Occipital lobe (tissue), 2 donors: Measurements from ENCODE around the gene MMS19. TPM values are rescaled to one million over a fixed set of nuclear protein-coding genes. Genes with fewer than 3 reads are reported as not detected.
"Not testable (repeated sequence)": the region's sequence is repeated elsewhere in the genome, so short reads cannot be mapped to it uniquely, and the experiment has no call there.

ENCODE experiments used
- DNase-seq: peaks from one replicate; lab custom pipeline; 2025; lab: John Stamatoyannopoulos, UW
- total RNA-seq: library from RNA; depleted of rRNA; stranded (reverse); fragments of >200 nt; gene quantifications from one replicate; pipeline ENCODE4 v1.2.3, GENCODE V29; 2014

MMS19 gene
- total RNA-seq, 1 donor from 2014 or later: 55.4 TPM

GRCh38 chr10:97502916-97503315, 4.7 kb upstream of the MMS19 start:
- no peak for DNase-seq

- no peak for DNase-seq
These were observed 2.0 kb upstream of the MMS19 start for GRCh38 chr10:97500297-97500575.

DNA sequence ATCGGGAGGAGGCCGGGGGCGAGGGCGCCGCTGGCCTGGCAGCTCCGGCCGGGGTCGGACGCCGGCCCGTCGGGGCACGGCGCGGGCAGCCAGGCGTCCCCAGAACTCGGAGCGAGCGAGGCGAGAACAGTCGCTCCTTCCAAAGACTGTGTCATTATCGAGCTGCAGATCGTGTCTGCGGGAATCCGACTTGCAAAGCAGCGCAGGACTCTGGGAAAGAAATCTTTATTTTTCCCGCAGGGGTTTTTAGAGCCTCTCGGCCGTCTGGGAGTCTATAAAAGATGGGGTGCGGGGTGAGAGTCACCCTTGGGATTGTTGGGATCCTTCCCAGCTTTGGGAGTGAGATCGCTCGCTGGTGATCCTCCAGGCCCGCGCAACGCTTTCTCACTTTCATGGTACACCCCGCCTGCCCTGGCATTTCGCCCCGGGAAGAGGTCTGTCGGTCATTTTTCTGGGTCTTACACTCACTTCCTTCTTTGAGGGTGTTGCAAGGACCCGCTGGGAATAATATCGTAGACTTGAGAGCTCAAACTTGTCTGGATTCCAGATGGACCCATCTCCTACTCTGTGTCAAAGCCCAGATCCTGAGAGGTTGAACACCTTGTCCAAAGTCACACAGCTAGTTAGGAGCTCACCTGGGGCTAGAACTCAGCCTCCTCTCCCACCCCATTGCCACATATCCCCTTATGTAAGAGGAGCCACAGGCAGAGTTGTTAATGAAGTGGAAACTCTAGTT, 1.5 kb upstream of the MMS19 start:
- no peak for DNase-seq

GRCh38 chr10:97498841-97499560, 779 bp upstream of the MMS19 start, which contains the start of gene UBTD1:
TSS of gene UBTD1 (plus strand) at chr10:97498924. CDS start at chr10:97499204, 280 bp downstream.
- DNase-seq: peak; percentile 59

DNA sequence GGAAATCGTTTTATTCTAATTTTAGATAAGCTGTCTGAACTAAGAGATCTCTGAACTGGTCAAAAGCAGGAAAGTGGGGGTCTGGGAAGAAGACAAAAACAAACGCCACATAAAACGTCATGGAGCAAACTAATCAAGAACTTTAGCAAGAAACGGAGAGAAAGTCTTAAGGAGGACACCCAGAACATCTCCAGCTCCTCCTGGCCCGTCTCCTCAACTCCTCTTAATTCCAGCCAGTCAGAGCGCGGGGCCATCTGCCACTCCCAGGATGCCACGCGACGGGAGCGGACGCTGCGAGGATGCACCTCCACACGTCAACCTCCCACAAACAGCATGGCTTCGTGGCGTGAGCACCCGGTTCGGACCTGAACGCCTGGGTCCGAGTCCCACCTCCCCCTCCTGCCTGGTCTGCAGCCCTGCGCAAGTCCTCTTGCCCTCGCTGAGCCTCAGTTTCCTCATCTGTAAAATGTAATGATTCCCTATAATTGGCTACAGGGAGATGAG, 598 bp downstream of the MMS19 start:
- DNase-seq: peak; percentile 76

GRCh38 chr10:97494863-97495506, 3.2 kb downstream of the MMS19 start:
- no peak for DNase-seq

GRCh38 chr10:97494151-97494550, 4.1 kb downstream of the MMS19 start:
- DNase-seq: no peak

DNA sequence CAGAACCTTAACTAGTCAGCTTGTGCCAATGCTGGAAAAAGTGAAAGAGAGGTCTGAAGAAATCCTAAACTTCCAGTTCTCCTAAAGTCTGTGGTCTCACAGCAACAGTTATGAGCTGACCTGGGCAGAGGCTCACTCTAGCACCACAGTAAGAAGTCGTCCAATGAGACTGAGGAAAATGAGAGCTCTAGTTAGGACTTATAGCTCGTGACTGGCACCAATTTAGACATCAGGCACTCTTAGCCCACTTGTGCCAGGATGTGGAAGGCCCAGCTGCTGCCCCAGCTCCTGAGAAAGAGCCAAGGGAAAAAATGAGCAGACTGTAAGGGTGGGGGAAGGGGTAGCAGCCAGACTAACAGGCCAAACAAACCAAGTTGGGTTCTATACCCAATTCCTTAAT, 7.6 kb downstream of the MMS19 start:
- peak; percentile 28 for DNase-seq

DNA sequence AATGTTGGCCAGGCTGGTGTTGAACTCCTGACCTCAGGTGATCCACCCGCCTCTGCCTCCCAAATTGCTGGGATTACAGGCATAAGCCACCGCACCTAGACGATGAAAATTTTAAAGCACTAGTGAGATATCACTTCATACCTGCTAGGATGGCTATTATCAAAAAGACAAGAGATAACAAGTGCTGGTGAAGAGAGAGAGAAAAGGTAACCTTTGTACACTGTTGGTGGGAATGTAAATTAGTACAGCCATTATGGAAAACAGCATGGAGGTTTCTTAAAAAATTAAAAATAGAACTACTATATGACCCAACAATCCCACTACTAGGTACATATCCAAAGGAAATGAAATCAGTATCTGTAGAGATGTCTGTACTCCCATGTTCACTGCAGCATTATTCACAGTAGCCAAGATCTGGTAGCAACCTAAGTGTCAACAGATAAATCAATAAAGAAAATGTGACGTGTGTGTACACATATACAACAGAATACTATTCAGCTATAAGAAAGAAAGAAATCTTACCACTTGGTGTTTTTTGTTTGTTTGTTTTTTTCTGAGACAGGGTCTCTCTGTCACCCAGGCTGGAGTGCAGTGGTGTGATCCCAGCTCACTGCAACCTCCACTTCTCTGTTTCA, 12.5 kb downstream of the MMS19 start:
- no peak for DNase-seq

DNA sequence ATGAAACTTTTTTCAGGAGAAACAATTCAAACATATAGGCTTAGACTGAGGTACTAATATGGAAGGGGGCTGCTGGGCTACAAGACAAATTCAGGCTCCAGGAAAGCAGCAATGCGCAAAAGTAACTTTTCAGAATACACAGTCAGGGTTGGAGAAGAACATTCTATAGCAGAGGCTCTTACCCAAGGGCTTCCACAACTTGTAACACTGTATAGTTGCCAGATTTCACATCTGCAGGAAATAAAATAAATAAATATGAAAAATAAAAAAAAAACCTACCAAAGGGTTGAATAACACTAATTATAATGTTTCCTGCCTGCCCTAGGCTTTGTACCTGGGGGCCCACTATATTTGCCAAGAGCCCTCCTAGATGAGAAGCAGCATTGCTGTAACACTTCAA, 14.3 kb downstream of the MMS19 start:
- no peak for DNase-seq

GRCh38 chr10:97483506-97483905, 14.7 kb downstream of the MMS19 start:
- DNase-seq: no peak

GRCh38 chr10:97482381-97482780, 15.8 kb downstream of the MMS19 start:
- DNase-seq: no peak

DNA sequence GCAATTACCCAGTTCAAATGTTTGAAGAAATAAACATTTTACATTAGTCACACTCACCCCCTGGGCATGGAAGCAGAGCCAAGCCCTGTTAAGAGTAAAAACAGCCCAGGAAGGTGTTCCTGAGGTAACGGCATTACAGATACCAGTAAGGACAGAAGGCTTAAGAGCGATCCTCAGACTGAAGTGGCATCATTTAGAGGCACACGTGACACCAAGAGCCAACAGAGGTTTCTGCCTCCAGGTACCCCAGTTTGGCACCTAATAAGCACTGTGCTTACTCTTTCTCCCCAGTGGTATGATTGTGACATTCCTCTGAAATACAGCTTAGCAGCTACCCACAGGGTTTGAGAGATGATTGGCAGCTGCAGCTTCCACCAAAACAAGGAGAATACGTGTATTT, 17.2 kb downstream of the MMS19 start:
- no peak for DNase-seq

- no peak for DNase-seq
These were observed 18.3 kb downstream of the MMS19 start for GRCh38 chr10:97479939-97480338.

DNA sequence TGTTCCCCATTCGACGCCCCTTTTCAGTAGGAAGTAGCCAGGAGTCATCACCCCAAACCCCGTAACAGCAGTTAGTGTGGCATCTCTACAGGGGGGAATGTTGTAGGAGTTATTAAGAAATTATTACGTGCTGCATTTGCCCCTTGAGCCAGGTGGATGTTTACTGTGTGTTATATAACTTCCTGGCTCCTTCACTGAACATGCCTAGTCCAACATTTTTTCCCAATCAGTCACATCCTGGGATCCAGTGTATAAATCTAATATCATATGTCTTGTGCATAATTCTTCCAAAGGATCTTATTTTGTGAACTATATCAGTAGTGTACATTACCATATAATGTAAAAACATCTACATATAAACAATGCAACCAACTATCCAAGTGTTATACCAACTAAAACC, 18.8 kb downstream of the MMS19 start:
- not testable (repeated sequence) for DNase-seq

GRCh38 chr10:97475936-97476594, 22.2 kb downstream of the MMS19 start:
- DNase-seq: no peak

GRCh38 chr10:97474918-97475317, 23.3 kb downstream of the MMS19 start:
- no peak for DNase-seq

- not testable (repeated sequence) for DNase-seq
These were observed 29.4 kb downstream of the MMS19 start for GRCh38 chr10:97468781-97469180.

DNA sequence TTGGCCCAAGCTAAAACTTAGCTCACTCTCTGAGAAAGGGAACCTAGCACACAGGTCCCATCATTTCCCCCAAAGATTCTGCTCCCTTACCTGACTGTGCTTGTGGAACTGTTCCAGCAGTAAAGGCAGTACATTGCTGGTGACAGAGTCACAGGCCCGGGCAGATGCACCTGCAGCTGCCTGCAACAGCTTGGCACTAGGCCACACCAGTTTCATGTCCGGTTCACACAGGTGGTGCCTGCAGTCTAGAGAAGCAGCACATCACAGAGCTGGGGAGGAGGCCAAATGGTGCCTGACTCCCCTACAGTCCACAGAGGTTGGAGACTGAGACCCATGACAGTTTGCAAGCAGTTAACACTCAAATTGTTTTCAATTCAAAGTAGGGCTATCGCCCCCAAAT, 30.1 kb downstream of the MMS19 start:
- no peak for DNase-seq

DNA sequence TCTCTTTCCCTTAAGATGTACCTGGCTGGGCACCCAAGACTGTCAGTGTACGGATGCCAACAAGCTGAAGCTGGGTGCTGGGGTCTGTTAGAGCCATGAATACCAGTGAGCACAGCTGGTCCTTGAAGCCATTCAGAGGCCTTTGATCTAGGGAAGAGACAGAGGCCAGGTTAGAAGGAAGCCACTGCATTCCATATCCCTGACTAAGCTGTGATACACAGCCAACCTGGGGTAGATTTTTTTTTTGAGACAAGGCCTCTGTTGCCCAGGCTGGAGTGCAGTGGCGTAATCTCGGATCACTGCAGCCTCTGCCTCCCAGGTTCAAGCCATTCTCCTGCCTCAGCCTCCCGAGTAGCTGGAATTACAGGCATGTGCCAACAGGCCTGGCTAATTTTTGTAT, 31.5 kb downstream of the MMS19 start:
- DNase-seq: no peak

- no peak for DNase-seq
These were observed 32.2 kb downstream of the MMS19 start for GRCh38 chr10:97465982-97466381.

DNA sequence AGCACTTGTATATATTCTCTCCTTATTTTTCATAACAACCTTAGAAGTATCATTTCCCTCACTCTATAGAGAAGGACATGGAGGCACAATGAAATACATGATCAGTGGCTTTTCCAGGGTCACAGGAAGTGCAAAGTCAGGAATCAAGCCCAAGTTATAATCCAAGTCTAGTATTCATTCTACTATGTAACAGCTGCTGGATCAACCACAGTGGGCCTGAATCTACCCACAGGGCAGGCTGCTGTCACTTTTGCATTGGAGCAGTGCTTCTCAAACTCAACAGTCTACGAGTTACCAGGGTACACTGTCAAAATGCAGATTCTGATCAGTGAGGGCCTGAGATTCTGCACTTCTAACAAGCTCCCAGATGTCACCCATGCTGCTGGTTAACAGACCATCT, 34.0 kb downstream of the MMS19 start:
- no peak for DNase-seq
